HepG2 (cell line): ENCODE measurements around the gene KCNG4. TPM values are rescaled to one million over a fixed set of nuclear protein-coding genes. Genes with fewer than 3 reads are reported as not detected.

ENCODE experiments used
- BCLAF1 ChIP-seq: fragments of 450-650 bp; IDR thresholded peaks from 2 replicates; pipeline ENCODE4 v1.6.1; 2017; ENCODE audit warnings: mild to moderate bottlenecking
- CTCF ChIP-seq: sonication (generic); formaldehyde crosslinking; IDR thresholded peaks from 2 replicates; pipeline ENCODE4 v1.5.0; 2020; ENCODE audit warnings: mild to moderate bottlenecking, missing genetic modification reagents, moderate library complexity
- E2F1 ChIP-seq: sonication (generic); formaldehyde crosslinking; IDR thresholded peaks from 2 replicates; pipeline ENCODE4 v1.5.0; 2020; ENCODE audit warnings: missing genetic modification reagents
- ERF ChIP-seq: IDR thresholded peaks from 2 replicates; pipeline ENCODE4 v1.6.1; 2018; ENCODE audit warnings: missing biosample characterization, missing genetic modification reagents
- JDP2 ChIP-seq: sonication (generic); formaldehyde crosslinking; IDR thresholded peaks from 2 replicates; pipeline ENCODE4 v1.8.1; 2022; ENCODE audit warnings: missing genetic modification reagents, borderline replicate concordance
- NCOA1 ChIP-seq: sonication (generic); formaldehyde crosslinking; IDR thresholded peaks from 2 replicates; pipeline ENCODE4 v1.9.0; 2021; ENCODE audit warnings: missing genetic modification reagents
- NR2F2 ChIP-seq: IDR thresholded peaks from 2 replicates; pipeline ENCODE4 v1.6.1; 2012; ENCODE audit warnings: low read depth, inconsistent platforms, borderline replicate concordance
- POGZ ChIP-seq: sonication (generic); formaldehyde crosslinking; IDR thresholded peaks from 2 replicates; pipeline ENCODE4 v1.4.0; 2020; ENCODE audit warnings: mild to moderate bottlenecking, missing genetic modification reagents
- RFX3 ChIP-seq: IDR thresholded peaks from 2 replicates; pipeline ENCODE4 v1.6.1; 2016; ENCODE audit warnings: missing biosample characterization, missing genetic modification reagents
- SALL1 ChIP-seq: sonication (generic); formaldehyde crosslinking; IDR thresholded peaks from 2 replicates; pipeline ENCODE4 v1.8.0; 2022; ENCODE audit warnings: mild to moderate bottlenecking, missing genetic modification reagents
- TGIF2 ChIP-seq: IDR thresholded peaks from 2 replicates; pipeline ENCODE4 v1.6.1; 2016; ENCODE audit warnings: control low read depth, missing compliant biosample characterization
- ZNF292 ChIP-seq: sonication (generic); formaldehyde crosslinking; IDR thresholded peaks from 2 replicates; pipeline ENCODE4 v1.8.1; 2022; ENCODE audit warnings: mild to moderate bottlenecking, low read depth, missing genetic modification reagents, borderline replicate concordance
- polyA plus RNA-seq, 8 experiments: library from polyadenylated mRNA; depleted of rRNA in 3 of 8; stranded (reverse) in 7 of 8; unstranded in 1 of 8; fragments of >200 nt; fragmentation: Illumina TruSeq in 4 of 8; extraction: Trizol in 4 of 8; gene quantifications; 2 replicates each; pipeline versions ENCODE4 v1.2.1 to v1.2.3, GENCODE V29; 2011 to 2016; ENCODE audit warnings: low read depth in 4 of 8, missing spikeins in 1 of 8, mixed read lengths in 1 of 8; ENCODE audit not compliant: insufficient read depth in 1 of 8
- total RNA-seq, 5 experiments: library from RNA; depleted of rRNA; stranded (reverse); fragments of >200 nt; fragmentation: Illumina TruSeq; extraction: Trizol; gene quantifications; 2 replicates each; pipeline ENCODE4 v1.2.3, GENCODE V29; 2016; ENCODE audit warnings: low read depth in 1 of 5
- TF ChIP-seq, protein P1 (sequence below), 2 experiments: fragments of 450-650 bp in 1 of 2; sonication (generic) in 1 of 2; formaldehyde crosslinking in 1 of 2; IDR thresholded peaks; 2 replicates each; pipeline versions ENCODE4 v1.6.1 to v1.8.0; 2016 to 2022; ENCODE audit warnings: antibody characterized with exemption in 1 of 2, mild to moderate bottlenecking in 1 of 2, missing genetic modification reagents in 1 of 2

Gene KCNG4
- total and polyA plus RNA-seq, 2 of the 13 experiments (the other 11 are each of a cell fraction or from before 2014, with no cell fraction given), result not detected

GRCh38 chr16:84266451-84266850 lies 26.6 kb upstream of the KCNG4 start (continued):
- TF ChIP-seq BCLAF1 (no peak), E2F1 (CRISPR knock-in tag) (no peak), TGIF2 (CRISPR knock-in tag) (no peak), ZNF292 (CRISPR knock-in tag) (peak; percentile 83; the same call in 1 of the 2 replicates), JDP2 (CRISPR knock-in tag) (no peak), POGZ (0 out of 2 replicates have a peak, but pooled peaks have one; percentile 48), NCOA1 (CRISPR knock-in tag) (no peak), CTCF (peak; percentile 43; the same call in 1 of the 2 replicates), RFX3 (CRISPR knock-in tag) (no peak), ERF (CRISPR knock-in tag) (0 out of 2 replicates have a peak, but pooled peaks have one; percentile 40), SALL1 (CRISPR knock-in tag) (peak; percentile 62), NR2F2 (no peak; the same call in 1 of the 2 replicates)
- TF ChIP-seq, protein P1, sequence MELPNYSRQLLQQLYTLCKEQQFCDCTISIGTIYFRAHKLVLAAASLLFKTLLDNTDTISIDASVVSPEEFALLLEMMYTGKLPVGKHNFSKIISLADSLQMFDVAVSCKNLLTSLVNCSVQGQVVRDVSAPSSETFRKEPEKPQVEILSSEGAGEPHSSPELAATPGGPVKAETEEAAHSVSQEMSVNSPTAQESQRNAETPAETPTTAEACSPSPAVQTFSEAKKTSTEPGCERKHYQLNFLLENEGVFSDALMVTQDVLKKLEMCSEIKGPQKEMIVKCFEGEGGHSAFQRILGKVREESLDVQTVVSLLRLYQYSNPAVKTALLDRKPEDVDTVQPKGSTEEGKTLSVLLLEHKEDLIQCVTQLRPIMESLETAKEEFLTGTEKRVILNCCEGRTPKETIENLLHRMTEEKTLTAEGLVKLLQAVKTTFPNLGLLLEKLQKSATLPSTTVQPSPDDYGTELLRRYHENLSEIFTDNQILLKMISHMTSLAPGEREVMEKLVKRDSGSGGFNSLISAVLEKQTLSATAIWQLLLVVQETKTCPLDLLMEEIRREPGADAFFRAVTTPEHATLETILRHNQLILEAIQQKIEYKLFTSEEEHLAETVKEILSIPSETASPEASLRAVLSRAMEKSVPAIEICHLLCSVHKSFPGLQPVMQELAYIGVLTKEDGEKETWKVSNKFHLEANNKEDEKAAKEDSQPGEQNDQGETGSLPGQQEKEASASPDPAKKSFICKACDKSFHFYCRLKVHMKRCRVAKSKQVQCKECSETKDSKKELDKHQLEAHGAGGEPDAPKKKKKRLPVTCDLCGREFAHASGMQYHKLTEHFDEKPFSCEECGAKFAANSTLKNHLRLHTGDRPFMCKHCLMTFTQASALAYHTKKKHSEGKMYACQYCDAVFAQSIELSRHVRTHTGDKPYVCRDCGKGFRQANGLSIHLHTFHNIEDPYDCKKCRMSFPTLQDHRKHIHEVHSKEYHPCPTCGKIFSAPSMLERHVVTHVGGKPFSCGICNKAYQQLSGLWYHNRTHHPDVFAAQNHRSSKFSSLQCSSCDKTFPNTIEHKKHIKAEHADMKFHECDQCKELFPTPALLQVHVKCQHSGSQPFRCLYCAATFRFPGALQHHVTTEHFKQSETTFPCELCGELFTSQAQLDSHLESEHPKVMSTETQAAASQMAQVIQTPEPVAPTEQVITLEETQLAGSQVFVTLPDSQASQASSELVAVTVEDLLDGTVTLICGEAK (IDR thresholded peaks at IDR 0.05), result no peak
- TF ChIP-seq, protein P1 (CRISPR knock-in tag; IDR thresholded peaks at IDR 0.05), result no peak
